Mesodermal cell (in vitro differentiated cells): Measurements from ENCODE around the gene HNF1B. TPM values are rescaled to one million over a fixed set of nuclear protein-coding genes. Genes with fewer than 3 reads are reported as not detected.
"Not testable (repeated sequence)": the region's sequence is repeated elsewhere in the genome, so short reads cannot be mapped to it uniquely, and the experiment has no call there.

Experiments
- H3K27ac ChIP-seq: 2 replicates; pipeline ENCODE4 v1.7.0; 2013; ENCODE audit warnings: mild to moderate bottlenecking, low read depth, low read length, moderate library complexity; ENCODE audit not compliant: severe bottlenecking
- H3K36me3 ChIP-seq: 2 replicates; pipeline ENCODE4 v1.7.1; 2013; ENCODE audit warnings: mild to moderate bottlenecking, low read length, moderate library complexity; ENCODE audit not compliant: control insufficient read depth, insufficient read depth
- H3K4me1 ChIP-seq: one replicate; pipeline ENCODE4 v1.7.1; 2013; ENCODE audit warnings: mild to moderate bottlenecking, low read length; ENCODE audit not compliant: insufficient read depth, control insufficient read depth, poor library complexity, severe bottlenecking
- H3K4me3 ChIP-seq: 2 replicates; pipeline ENCODE4 v1.7.0; 2013; ENCODE audit warnings: low read length, control low read depth, mild to moderate bottlenecking; ENCODE audit not compliant: insufficient read depth, poor library complexity, severe bottlenecking; ENCODE audit errors: extremely low read depth
- H3K9me3 ChIP-seq: 2 replicates; pipeline ENCODE4 v1.7.1; 2013; ENCODE audit warnings: mild to moderate bottlenecking, low read length, moderate library complexity; ENCODE audit not compliant: control insufficient read depth
- WGBS, 2 experiments: methylation state at CpG; one replicate each; pipeline ENCODE4 v1.1.5; 2013; ENCODE audit warnings: missing lambda C conversion rate in 2 of 2; ENCODE audit not compliant: insufficient coverage in 2 of 2; 5-methylcytosine and 5-hydroxymethylcytosine counted together
- polyA plus RNA-seq, 2 experiments: library from polyadenylated mRNA; stranded (reverse); fragments of 50-300 nt; gene quantifications; one replicate each; pipeline ENCODE4 v1.2.3, GENCODE V29; 2013

HNF1B gene
- polyA plus RNA-seq (2013, experiment 1 of 2) = 0.18 TPM
- polyA plus RNA-seq (2013, experiment 2 of 2) = 0.15 TPM

DNA sequence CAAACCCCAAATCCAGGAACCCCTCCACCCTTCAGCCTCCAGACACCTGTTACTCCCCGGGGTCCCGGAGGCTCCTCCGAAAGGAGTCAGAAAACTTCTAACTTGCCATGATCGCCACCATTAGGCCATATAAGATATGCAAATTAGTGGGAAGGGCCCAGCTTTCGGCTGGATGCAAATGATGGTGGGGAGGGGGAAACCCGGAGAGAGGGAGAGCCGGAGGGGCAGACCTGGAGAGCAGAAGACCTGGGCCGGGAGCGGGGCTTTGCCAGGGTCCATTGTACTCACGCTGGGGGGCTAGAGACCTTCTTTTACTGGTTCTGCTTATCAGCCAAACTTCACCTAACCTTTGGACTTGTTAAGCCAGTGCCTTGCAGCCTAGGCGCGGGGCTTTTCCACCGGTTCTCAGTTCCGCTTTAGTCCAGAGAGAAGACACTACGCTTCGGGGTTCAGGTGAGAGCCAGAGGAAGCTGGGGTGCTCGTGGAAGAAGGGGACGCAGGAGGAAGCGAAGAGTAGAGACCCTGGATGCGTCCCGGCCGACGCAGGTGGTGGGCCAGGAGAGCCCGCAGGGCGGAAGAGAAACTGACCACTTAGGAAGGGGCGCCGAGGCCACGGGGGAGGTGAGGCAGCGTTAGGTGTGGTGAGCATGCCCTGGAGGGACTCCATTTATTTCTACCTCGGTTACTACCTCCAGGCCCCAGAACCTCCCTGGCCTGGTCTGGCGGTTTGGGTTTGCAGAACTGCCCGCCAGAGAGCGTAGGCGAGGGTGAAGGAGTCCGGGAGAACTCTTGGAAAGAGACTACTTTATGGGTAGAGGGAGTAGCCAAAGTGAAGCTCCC is at the start of gene HNF1B:
Gene HNF1B, minus strand, starts transcription at position 99 of the 840 bp plus-strand sequence. CDS start 175 bp downstream, outside the sequence.
- WGBS, 2 experiments = 4 to 5% methylated on average over 22 of the region's 35 CpGs
- Histone ChIP-seq H3K9me3 (no peaks in the 10 kb centered on the region), H3K4me3 (peak within 1 kb of the TSS; percentile 24), H3K36me3 (no peaks in the 10 kb centered on the region), H3K4me1 (peaks cover 24% of the 10 kb centered on the region), H3K27ac (no peak within 1 kb of the TSS)

- WGBS, 2 experiments = no CpG with 5 or more reads among the region's 2 CpGs
- peaks cover 11% of the 10 kb centered on the region for H3K4me1 ChIP-seq
- no peak overlapping the region for H3K4me3 ChIP-seq
- H3K9me3 ChIP-seq = peaks cover under 1% of the 10 kb centered on the region
- H3K36me3 ChIP-seq = no peaks in the 10 kb centered on the region
- H3K27ac ChIP-seq = no peak overlapping the region
These were observed 47.9 kb upstream of the HNF1B start for GRCh38 chr17:37792787-37793186.

GRCh38 chr17:37791447-37792399 is 46.9 kb upstream of the HNF1B start:
- H3K4me1 ChIP-seq = peaks cover 11% of the 10 kb centered on the region
- no peaks in the 10 kb centered on the region for H3K36me3 ChIP-seq
- WGBS, 2 experiments = 78 to 91% methylated on average over 11 to 12 of the region's 19 CpGs
- H3K4me3 ChIP-seq = no peak overlapping the region
- H3K9me3 ChIP-seq = no peaks in the 10 kb centered on the region
- H3K27ac ChIP-seq = no peak overlapping the region

DNA sequence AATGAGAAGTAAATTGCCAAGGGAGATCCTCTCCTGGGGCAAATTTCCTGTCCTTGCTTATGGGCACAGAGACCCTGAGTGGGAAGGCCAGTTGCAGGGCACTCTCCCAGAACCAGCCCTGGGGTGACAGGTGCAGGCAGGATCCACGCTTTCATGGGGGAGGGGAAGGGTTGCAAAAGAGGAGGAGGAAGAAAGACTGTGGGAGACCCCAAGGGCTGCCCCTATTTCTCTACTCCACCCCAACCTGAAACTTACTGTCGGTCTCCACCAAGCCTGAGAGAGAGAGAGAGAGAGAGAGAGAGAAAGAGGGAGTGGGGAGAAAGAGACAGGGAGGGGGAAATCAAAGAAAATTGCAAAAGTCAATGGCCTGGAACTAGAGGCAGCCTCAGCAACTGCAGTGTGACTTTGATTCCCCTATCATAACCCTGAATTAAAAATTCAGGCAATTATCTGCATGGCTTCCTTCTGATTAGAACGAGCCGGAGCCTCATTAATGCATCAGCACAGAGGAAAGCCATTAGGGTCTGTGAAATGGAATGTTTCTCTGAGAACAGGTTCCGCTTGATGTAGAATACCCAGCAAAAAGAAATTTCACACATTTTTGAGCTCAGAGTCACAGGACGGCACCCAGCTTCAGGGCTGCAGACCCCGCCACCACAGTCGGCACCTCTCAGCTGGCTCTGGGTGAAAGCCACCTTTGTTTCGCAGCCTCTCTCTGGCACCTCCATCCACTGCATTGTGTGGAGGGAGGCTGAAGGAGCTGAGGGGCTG is 45.1 kb upstream of the HNF1B start:
- WGBS, 2 experiments = 83 to 100% methylated on average over 2 to 4 of the region's 9 CpGs
- H3K27ac ChIP-seq = no peak overlapping the region
- H3K4me1 ChIP-seq = peaks cover 11% of the 10 kb centered on the region
- H3K9me3 ChIP-seq = no peaks in the 10 kb centered on the region
- H3K36me3 ChIP-seq = no peaks in the 10 kb centered on the region
- H3K4me3 ChIP-seq = no peak overlapping the region

- no peaks in the 10 kb centered on the region for H3K9me3 ChIP-seq
- no peak overlapping the region for H3K27ac ChIP-seq
- 97 to 98% methylated on average over 4 of the region's 5 CpGs for WGBS, 2 experiments
- H3K36me3 ChIP-seq = no peaks in the 10 kb centered on the region
- peaks cover 11% of the 10 kb centered on the region for H3K4me1 ChIP-seq
- H3K4me3 ChIP-seq = no peak overlapping the region
These were observed 44.2 kb upstream of the HNF1B start for GRCh38 chr17:37789021-37789565.

DNA sequence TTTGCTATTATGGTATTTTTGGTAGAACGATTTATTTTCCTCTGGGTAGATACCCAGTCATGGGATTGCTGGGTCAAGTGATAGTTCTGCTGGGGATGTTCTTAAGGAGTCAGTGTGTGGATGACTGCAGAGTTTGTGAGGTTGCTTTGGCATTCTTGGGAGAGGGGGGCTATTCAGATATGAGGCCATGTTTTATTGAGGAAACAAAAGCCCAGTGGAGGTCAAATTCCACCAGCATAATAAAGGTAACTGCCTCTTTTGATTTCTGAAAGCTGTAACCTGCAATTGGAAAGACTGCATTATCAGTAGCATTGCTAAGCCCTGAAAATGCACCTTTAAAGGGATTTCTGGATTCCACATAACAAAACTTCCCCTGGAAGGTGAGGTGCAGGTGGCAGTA is 43.7 kb upstream of the HNF1B start:
- peaks cover 11% of the 10 kb centered on the region for H3K4me1 ChIP-seq
- no CpG with 5 or more reads among the region's 1 CpG for WGBS, 2 experiments

DNA sequence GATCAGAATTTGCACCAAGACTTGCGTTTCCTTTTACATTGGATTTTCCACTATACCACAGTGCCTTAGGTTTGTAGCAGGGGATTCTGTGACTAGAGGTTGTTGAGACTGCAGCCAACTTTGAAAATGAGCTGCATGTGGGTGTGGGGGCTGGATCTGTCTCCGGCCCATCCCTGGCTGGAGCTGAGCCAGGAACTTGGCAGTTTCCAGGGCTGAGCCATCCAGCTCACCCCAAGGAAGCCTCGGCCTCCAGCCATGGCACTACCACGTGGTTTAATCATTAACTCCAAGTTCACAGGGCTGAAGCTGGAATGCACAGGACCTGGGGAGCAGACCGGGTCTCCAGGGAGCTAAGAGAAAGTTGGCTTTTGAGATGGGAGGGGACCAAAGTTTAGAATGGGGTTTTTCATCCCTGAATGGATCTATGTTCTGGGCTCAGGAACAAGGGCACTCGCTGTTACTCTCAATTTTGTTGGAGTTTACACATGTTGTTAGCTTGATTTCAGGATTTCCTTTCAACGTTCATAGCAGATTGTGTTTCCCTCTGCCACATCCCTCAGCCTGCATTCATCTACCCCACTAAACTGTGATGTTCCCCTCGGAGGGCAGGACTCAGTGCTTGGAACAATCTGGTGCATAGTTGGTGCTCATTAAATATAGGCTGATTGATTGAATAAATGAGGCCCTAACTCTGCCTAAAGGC is 42.3 kb upstream of the HNF1B start:
- no peaks in the 10 kb centered on the region for H3K36me3 ChIP-seq
- H3K9me3 ChIP-seq = no peaks in the 10 kb centered on the region
- H3K4me1 ChIP-seq = peaks cover 7% of the 10 kb centered on the region
- 88 to 93% methylated on average over 1 to 3 of the region's 8 CpGs for WGBS, 2 experiments
- no peak overlapping the region for H3K4me3 ChIP-seq
- no peak overlapping the region for H3K27ac ChIP-seq

More for the DNA sequence above, 43.7 kb upstream of the HNF1B start:
- H3K36me3 ChIP-seq = no peaks in the 10 kb centered on the region
- no peaks in the 10 kb centered on the region for H3K9me3 ChIP-seq
- no peak overlapping the region for H3K4me3 ChIP-seq
- H3K27ac ChIP-seq = no peak overlapping the region

DNA sequence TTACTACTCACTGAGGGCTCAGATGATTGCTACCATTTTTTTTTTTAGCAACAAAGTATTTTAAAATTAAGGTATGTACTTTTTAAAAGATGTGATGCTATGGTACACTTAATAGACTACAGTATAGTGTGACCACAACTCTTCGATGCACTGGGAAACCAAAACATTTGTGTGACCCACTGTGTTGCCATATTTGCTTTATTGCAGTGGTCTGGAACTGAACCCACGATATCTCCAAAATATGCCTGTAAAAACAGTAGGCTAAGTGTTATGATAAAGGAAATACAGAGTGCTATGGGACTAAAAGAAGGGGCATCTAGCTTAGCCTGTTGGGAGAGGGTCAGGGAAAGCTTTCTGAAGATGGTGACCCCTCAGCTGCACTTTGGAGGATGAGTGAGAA is 41.6 kb upstream of the HNF1B start:
- Histone ChIP-seq H3K4me1 (peaks cover 6% of the 10 kb centered on the region), H3K27ac (no peak overlapping the region), H3K9me3 (no peaks in the 10 kb centered on the region), H3K4me3 (no peak overlapping the region), H3K36me3 (no peaks in the 10 kb centered on the region)
- WGBS, 2 experiments = 100% methylated on average over 1 to 2 of the region's 2 CpGs

GRCh38 chr17:37782460-37782859 is 37.6 kb upstream of the HNF1B start:
- H3K9me3 ChIP-seq, H3K27ac ChIP-seq, H3K36me3 ChIP-seq, H3K4me3 ChIP-seq, H3K4me1 ChIP-seq: not testable (repeated sequence)
- WGBS, 2 experiments = no CpG with 5 or more reads among the region's 1 CpG
